ENCODE results near the gene CLK1. TPM values are rescaled to one million over a fixed set of nuclear protein-coding genes. Genes with fewer than 3 reads are reported as not detected.

CLK1 gene
- total and polyA plus RNA-seq, 9 of the 15 experiments (the other 6 are each of a cell fraction or from before 2014, with no cell fraction given): 29.3 to 99.2 (median 47.0) TPM

DNA sequence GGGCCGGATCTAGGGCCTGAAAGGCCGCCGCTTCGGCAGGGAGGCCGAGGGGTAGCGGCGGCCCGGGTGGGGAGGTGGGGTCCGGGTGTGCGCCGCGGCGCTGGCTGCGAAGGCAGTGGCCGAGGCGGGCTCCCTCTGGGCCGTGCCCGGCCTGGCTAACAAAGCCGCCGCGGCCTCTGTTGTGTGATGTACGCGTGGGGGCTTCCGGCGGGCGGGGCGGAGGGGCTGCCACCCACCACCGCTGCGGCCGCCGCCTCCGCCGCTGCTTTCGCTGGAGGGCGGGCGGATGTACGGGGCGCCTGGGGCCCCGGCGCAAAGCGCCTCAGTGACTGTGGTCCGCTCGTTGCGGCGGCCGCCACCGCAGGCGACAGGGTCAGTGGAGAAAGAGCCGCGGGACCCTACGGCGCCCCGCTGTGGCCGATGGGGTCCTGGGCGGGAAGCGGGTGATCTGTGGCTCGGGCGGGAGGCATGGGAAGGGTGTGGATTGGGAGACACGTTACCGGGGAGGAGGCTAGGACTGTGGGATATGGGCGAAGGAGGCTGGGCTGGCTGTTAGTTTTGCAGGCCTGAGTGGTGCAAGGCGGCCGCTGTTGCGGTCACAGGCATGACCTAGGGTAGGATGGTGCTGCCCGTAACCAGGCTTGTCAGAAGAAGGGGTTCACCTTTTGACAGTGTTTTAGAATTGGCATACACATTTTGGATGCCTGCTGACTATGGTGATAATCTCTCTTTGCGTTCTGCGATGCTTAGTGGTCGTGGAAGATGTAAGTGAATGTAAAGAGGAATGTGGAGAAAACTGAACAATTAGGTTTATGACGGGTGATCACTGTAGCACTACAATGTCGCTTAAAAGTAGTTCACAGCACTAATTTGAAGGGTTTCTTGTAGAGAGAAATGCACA, 52.1 kb downstream of the CLK1 start (continued):
- TF ChIP-seq CTBP1 (IDR thresholded peaks at IDR 0.05; ENCODE audit: borderline replicate concordance): peak; percentile 44; the same call in 1 of the 2 replicates
- no peak for TF ChIP-seq ZNF668 (CRISPR knock-in tag; IDR thresholded peaks at IDR 0.05)
- TF ChIP-seq MED1 (CRISPR knock-in tag; IDR thresholded peaks at IDR 0.05; ENCODE audit: borderline replicate concordance): no peak
- no peak for TF ChIP-seq ARID3A (IDR thresholded peaks at IDR 0.05; ENCODE audit: borderline replicate concordance, low read depth, low read length)
- TF ChIP-seq ZNF696 (CRISPR knock-in tag; conservative IDR thresholded peaks at IDR 0.05): no peak
- no peak for TF ChIP-seq POU5F1 (IDR thresholded peaks at IDR 0.05; ENCODE audit: borderline replicate concordance, low read depth, low read length, partially characterized antibody)
- peak; percentile 11; the same call in 1 of the 2 replicates for TF ChIP-seq ARID1B (IDR thresholded peaks at IDR 0.05)
- TF ChIP-seq ZFP1 (CRISPR knock-in tag; IDR thresholded peaks at IDR 0.05): no peak
- TF ChIP-seq PTTG1 (tag; IDR thresholded peaks at IDR 0.05; ENCODE audit: low read depth): no peak
- TF ChIP-seq TBP (optimal IDR thresholded peaks at IDR 0.05; ENCODE audit: low read depth, low read length): peak; percentile 38
- TF ChIP-seq HCFC1 (IDR thresholded peaks at IDR 0.05; ENCODE audit: low read depth, low read length): no peak; the same call in 1 of the 2 replicates
- peak; percentile 26 for TF ChIP-seq CCNT2 (IDR thresholded peaks at IDR 0.05; ENCODE audit: borderline replicate concordance, extremely low read depth, insufficient read length, low read depth, low read length)
- peak; percentile 43; the same call in 1 of the 2 replicates for TF ChIP-seq HNRNPL (IDR thresholded peaks at IDR 0.05; ENCODE audit: low read depth, low read length)
- TF ChIP-seq ILF3 (IDR thresholded peaks at IDR 0.05; ENCODE audit: borderline replicate concordance): no peak
- TF ChIP-seq ZBTB1 (CRISPR knock-in tag; IDR thresholded peaks at IDR 0.05; ENCODE audit: borderline replicate concordance, low read depth): peak; percentile 53; the same call in 1 of the 2 replicates
- TF ChIP-seq ARNT (IDR thresholded peaks at IDR 0.05): no peak
- TF ChIP-seq MECOM (CRISPR knock-in tag; IDR thresholded peaks at IDR 0.05): no peak
- TF ChIP-seq L3MBTL2 (IDR thresholded peaks at IDR 0.05): 0 out of 2 replicates have a peak, but pooled peaks have one; percentile 14
- TF ChIP-seq KDM2B (CRISPR knock-in tag; IDR thresholded peaks at IDR 0.05): no peak
- peak; percentile 3 for TF ChIP-seq RBM25 (IDR thresholded peaks at IDR 0.05; ENCODE audit: low read depth, low read length, severe bottlenecking)
- no peak for TF ChIP-seq SMARCC2 (IDR thresholded peaks at IDR 0.05; ENCODE audit: low read depth)
- TF ChIP-seq LEF1 (IDR thresholded peaks at IDR 0.05): no peak
- no peak for TF ChIP-seq TBL1XR1 (IDR thresholded peaks at IDR 0.05; ENCODE audit: low read length in 2 of 2)
- no peak for TF ChIP-seq NUFIP1 (IDR thresholded peaks at IDR 0.05; ENCODE audit: partially characterized antibody)
- TF ChIP-seq ZNF583 (CRISPR knock-in tag; IDR thresholded peaks at IDR 0.05): no peak
- no peak for TF ChIP-seq ZNF174 (CRISPR knock-in tag; IDR thresholded peaks at IDR 0.05)
- TF ChIP-seq KAT2B (IDR thresholded peaks at IDR 0.05; ENCODE audit: low read depth, low read length): no peak
- TF ChIP-seq POLR3A (IDR thresholded peaks at IDR 0.05; ENCODE audit: borderline replicate concordance, extremely low read depth, insufficient read depth, insufficient read length): no peak

Measured in K562 (cell line).